ENCODE results near the gene DAB1.

- TF ChIP-seq POLR2A (IDR thresholded peaks at IDR 0.05) (no peak), CTCF (IDR thresholded peaks at IDR 0.05) (no peak)
These were observed 321.1 kb downstream of the DAB1 start for GRCh38 chr1:57102561-57103326.

Measured in sigmoid colon (tissue), 3 donors.